CD14-positive monocyte (primary cell): ENCODE measurements around the gene SCN2B. TPM values are rescaled to one million over a fixed set of nuclear protein-coding genes. Genes with fewer than 3 reads are reported as not detected.

ENCODE experiments used
- DNase-seq, 3 donors: peaks; one replicate each; pipeline ENCODE4 v3.0.0-alpha.2; 2011 to 2022
- H2AFZ ChIP-seq: 2 replicates; pipeline ENCODE4 v1.6.0; 2012; ENCODE audit warnings: mild to moderate bottlenecking, low read depth, low read length, inconsistent platforms; ENCODE audit not compliant: insufficient read depth, poor library complexity, severe bottlenecking
- H3K27ac ChIP-seq, 2 donors: 1 replicate in 1 of 2; 2 replicates in 1 of 2; pipeline ENCODE4 v1.5.1; 2012 to 2013; ENCODE audit warnings: low read length in 2 of 2, control low read depth in 1 of 2, inconsistent platforms in 1 of 2, low read depth in 1 of 2, mild to moderate bottlenecking in 1 of 2
- H3K27me3 ChIP-seq, 2 donors: one replicate each; pipeline versions ENCODE4 v1.6.0 to v1.6.1; 2011 to 2013; ENCODE audit warnings: low read length in 2 of 2; ENCODE audit not compliant: control insufficient read depth in 2 of 2, insufficient read depth in 2 of 2
- H3K36me3 ChIP-seq, 2 donors: replicated peaks in 1 of 2; 1 replicate in 1 of 2; 2 replicates in 1 of 2; pipeline versions ENCODE4 v1.5.1 to v1.6.1; 2012 to 2013; ENCODE audit warnings: low read length in 2 of 2, control low read depth in 1 of 2, inconsistent platforms in 1 of 2, mild to moderate bottlenecking in 1 of 2; ENCODE audit not compliant: insufficient read depth in 2 of 2, control insufficient read depth in 1 of 2
- H3K4me1 ChIP-seq, 2 donors: 1 replicate in 1 of 2; 2 replicates in 1 of 2; pipeline versions ENCODE4 v1.5.1 to v1.6.1; 2012 to 2013; ENCODE audit warnings: low read length in 2 of 2, control low read depth in 1 of 2, inconsistent platforms in 1 of 2, mild to moderate bottlenecking in 1 of 2, moderate library complexity in 1 of 2; ENCODE audit not compliant: insufficient read depth in 2 of 2, control insufficient read depth in 1 of 2
- H3K4me2 ChIP-seq: replicated peaks from 2 replicates; pipeline ENCODE3; 2012; ENCODE audit warnings: low read length, moderate library complexity, mild to moderate bottlenecking; ENCODE audit not compliant: poor library complexity, severe bottlenecking; ENCODE audit errors: extremely low read depth
- H3K4me3 ChIP-seq, 3 experiments: fragments of 200-600 bp in 1 of 3; sonication (generic) in 1 of 3; replicated peaks in 1 of 3; 1 replicate in 2 of 3; 2 replicates in 1 of 3; pipeline ENCODE4 v1.5.1; 2011 to 2013; ENCODE audit warnings: low read length in 3 of 3, mild to moderate bottlenecking in 3 of 3, control low read depth in 2 of 3, low read depth in 2 of 3, inconsistent platforms in 1 of 3, moderate library complexity in 1 of 3
- H3K79me2 ChIP-seq: 2 replicates; pipeline ENCODE4 v1.6.0; 2012; ENCODE audit warnings: mild to moderate bottlenecking, control low read depth, inconsistent platforms, low read length, moderate library complexity; ENCODE audit not compliant: insufficient read depth
- H3K9ac ChIP-seq: 2 replicates; pipeline ENCODE4 v1.6.0; 2017; ENCODE audit warnings: low read length, mild to moderate bottlenecking; ENCODE audit not compliant: insufficient read depth, poor library complexity, severe bottlenecking
- H3K9me3 ChIP-seq, 2 donors: replicated peaks in 1 of 2; 1 replicate in 1 of 2; 2 replicates in 1 of 2; pipeline versions ENCODE4 v1.5.1 to v1.6.1; 2012 to 2013; ENCODE audit warnings: low read length in 2 of 2, control low read depth in 1 of 2; ENCODE audit not compliant: control insufficient read depth in 1 of 2, insufficient read depth in 1 of 2
- H4K20me1 ChIP-seq: 2 replicates; pipeline ENCODE4 v1.6.0; 2012; ENCODE audit warnings: mild to moderate bottlenecking, low read length, control low read depth, moderate library complexity; ENCODE audit not compliant: insufficient read depth
- H3K27ac Mint-ChIP-seq, 7 donors: one replicate each; pipeline ENCODE4 v1.8.0; 2020; ENCODE audit warnings: mild to moderate bottlenecking in 7 of 7, mixed read lengths in 7 of 7, moderate library complexity in 6 of 7, inconsistent platforms in 2 of 7
- H3K27me3 Mint-ChIP-seq, 3 donors: one replicate each; pipeline ENCODE4 v1.8.0; 2021 to 2022; ENCODE audit warnings: low read depth in 3 of 3, mild to moderate bottlenecking in 3 of 3, mixed read lengths in 3 of 3, moderate library complexity in 3 of 3, inconsistent platforms in 1 of 3
- H3K36me3 Mint-ChIP-seq, 2 donors: one replicate each; pipeline ENCODE4 v1.8.0; 2020; ENCODE audit warnings: mixed read lengths in 2 of 2, inconsistent platforms in 1 of 2, mild to moderate bottlenecking in 1 of 2
- H3K4me1 Mint-ChIP-seq: one replicate; pipeline ENCODE4 v1.8.0; 2020; ENCODE audit warnings: mild to moderate bottlenecking, mixed read lengths
- H3K4me3 Mint-ChIP-seq, 2 donors: one replicate each; pipeline ENCODE4 v1.8.0; 2020; ENCODE audit warnings: mild to moderate bottlenecking in 2 of 2, mixed read lengths in 2 of 2, moderate library complexity in 1 of 2
- H3K9me3 Mint-ChIP-seq, 7 donors: one replicate each; pipeline ENCODE4 v1.8.0; 2020 to 2022; ENCODE audit warnings: mixed read lengths in 7 of 7, mild to moderate bottlenecking in 6 of 7, moderate library complexity in 6 of 7, inconsistent platforms in 2 of 7
- WGBS: methylation state at CpG from one replicate; pipeline ENCODE4 v1.1.5; 2013; ENCODE audit warnings: missing lambda C conversion rate; ENCODE audit not compliant: insufficient coverage; 5-methylcytosine and 5-hydroxymethylcytosine counted together
- intact Hi-C, 2 donors: fragments of 100-400 bp; cut with micrococcal nuclease; formaldehyde crosslinking; loops; one replicate each; pipeline versions ENCODE4 v1.15.0 to v1.15.1; 2023
- polyA plus RNA-seq, 3 donors: library from polyadenylated mRNA; depleted of rRNA in 1 of 3; unstranded in 2 of 3; stranded (reverse) in 1 of 3; fragments of 300-500 nt in 2 of 3; fragments of >200 nt in 1 of 3; fragmentation: Illumina TruSeq in 2 of 3; gene quantifications; 1 replicate in 2 of 3; 2 replicates in 1 of 3; pipeline ENCODE4 v1.2.3, GENCODE V29; 2012 to 2021
- TF ChIP-seq, protein P1 (sequence below): fragments of 200-600 bp; IDR thresholded peaks from one replicate; pipeline ENCODE4 v1.8.0; 2022; ENCODE audit warnings: antibody characterized with exemption, mild to moderate bottlenecking

SCN2B gene
- polyA plus RNA-seq, 3 donors = 0.01 TPM; not detected in 2

DNA sequence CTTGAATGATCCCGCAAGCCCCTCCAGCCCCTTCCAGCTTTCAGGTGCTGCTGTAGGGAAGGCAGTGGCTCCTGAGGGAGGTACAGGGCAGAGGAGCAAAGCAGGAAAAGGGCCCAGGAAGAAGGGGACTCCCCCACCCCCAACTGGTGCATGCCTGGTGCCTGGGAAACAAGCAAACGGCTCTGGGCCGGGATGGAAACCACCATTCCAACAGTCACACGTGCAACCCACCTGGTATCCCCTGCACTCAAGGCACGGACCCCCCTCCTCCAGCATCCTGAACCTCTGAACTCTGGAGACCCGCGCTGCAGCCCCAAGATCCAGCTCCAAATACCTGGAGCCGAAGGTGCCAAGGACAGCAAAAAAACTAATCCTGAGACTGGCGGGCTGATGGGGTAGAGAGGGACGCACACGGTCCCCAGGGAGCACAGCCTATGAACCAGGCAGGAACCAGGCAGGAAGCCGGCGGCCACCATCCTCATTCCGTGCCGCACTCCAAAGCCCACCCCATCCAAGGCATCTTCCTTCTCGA is 24.4 kb downstream of the SCN2B start:
- H3K79me2 ChIP-seq = no peaks in the 10 kb centered on the region
- no peak for DNase-seq
- TF ChIP-seq, protein P1, sequence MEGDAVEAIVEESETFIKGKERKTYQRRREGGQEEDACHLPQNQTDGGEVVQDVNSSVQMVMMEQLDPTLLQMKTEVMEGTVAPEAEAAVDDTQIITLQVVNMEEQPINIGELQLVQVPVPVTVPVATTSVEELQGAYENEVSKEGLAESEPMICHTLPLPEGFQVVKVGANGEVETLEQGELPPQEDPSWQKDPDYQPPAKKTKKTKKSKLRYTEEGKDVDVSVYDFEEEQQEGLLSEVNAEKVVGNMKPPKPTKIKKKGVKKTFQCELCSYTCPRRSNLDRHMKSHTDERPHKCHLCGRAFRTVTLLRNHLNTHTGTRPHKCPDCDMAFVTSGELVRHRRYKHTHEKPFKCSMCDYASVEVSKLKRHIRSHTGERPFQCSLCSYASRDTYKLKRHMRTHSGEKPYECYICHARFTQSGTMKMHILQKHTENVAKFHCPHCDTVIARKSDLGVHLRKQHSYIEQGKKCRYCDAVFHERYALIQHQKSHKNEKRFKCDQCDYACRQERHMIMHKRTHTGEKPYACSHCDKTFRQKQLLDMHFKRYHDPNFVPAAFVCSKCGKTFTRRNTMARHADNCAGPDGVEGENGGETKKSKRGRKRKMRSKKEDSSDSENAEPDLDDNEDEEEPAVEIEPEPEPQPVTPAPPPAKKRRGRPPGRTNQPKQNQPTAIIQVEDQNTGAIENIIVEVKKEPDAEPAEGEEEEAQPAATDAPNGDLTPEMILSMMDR = no peak
- H3K9me3 Mint-ChIP-seq = peaks cover 0 to 15% (median 4%) of the 10 kb centered on the region in 7 donors
- H4K20me1 ChIP-seq = no peaks in the 10 kb centered on the region
- peaks cover 27% of the 10 kb centered on the region for H3K4me1 Mint-ChIP-seq
- peak overlapping the region in 1 of 3 experiments; percentile 71 for H3K4me3 ChIP-seq
- intact Hi-C loops = no loop called here
- WGBS = 62% methylated on average over 5 of the region's 16 CpGs
- peaks cover 18 to 28% of the 10 kb centered on the region in 2 donors for H3K4me1 ChIP-seq
- no peak overlapping the region for H3K27ac Mint-ChIP-seq
- no peaks in the 10 kb centered on the region for H3K36me3 ChIP-seq
- H3K27ac ChIP-seq = no peak overlapping the region
- peaks cover 5 to 8% of the 10 kb centered on the region in 2 donors for H3K36me3 Mint-ChIP-seq
- H3K9ac ChIP-seq = no peak overlapping the region
- peaks cover 0 to 19% of the 10 kb centered on the region in 2 donors for H3K9me3 ChIP-seq
- H3K4me2 ChIP-seq = peak overlapping the region; percentile 77
- peaks cover 58 to 67% (median 65%) of the 10 kb centered on the region in 3 donors for H3K27me3 Mint-ChIP-seq
- no peak overlapping the region for H2AFZ ChIP-seq
- peaks cover 50 to 68% of the 10 kb centered on the region in 2 donors for H3K27me3 ChIP-seq
- H3K4me3 Mint-ChIP-seq = peak overlapping the region in 1 of 2 donors; percentile 79

DNA sequence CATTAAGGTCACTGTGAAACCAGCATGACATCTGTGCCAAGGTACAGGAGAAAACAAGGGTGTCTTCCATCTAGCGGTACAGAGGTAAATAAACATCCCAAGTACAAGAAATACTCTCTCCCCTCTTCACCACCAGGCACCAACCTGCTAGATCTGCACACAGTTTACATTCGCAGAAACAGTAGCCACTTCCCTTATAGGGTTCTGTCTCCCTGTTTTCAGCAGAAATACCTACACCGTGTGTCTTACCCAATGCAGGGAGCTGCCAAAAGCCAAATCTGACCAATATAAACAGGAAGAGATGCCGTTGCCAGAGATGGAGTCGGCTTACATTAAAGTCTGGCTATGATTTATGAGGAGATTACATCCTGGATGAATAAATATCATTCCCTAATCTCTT is 25.0 kb downstream of the SCN2B start:
- Mint-ChIP-seq H3K4me3 (peak overlapping the region in 1 of 2 donors; percentile 29), H3K27me3 (peaks cover 52 to 61% (median 61%) of the 10 kb centered on the region in 3 donors), H3K36me3 (peaks cover 6 to 8% of the 10 kb centered on the region in 2 donors), H3K4me1 (peaks cover 24% of the 10 kb centered on the region), H3K27ac (no peak overlapping the region), H3K9me3 (peaks cover 0 to 15% (median 4%) of the 10 kb centered on the region in 7 donors)
- Histone ChIP-seq H3K4me2 (no peak overlapping the region), H3K4me3 (no peak overlapping the region), H2AFZ (no peak overlapping the region), H3K4me1 (peaks cover 18 to 23% of the 10 kb centered on the region in 2 donors), H3K36me3 (no peaks in the 10 kb centered on the region), H3K9ac (no peak overlapping the region), H3K9me3 (peaks cover 0 to 13% of the 10 kb centered on the region in 2 donors), H3K27ac (no peak overlapping the region), H3K27me3 (peaks cover 43 to 64% of the 10 kb centered on the region in 2 donors), H3K79me2 (no peaks in the 10 kb centered on the region), H4K20me1 (no peaks in the 10 kb centered on the region)
- TF ChIP-seq, protein P1 = no peak
- intact Hi-C loops = no loop called here
- no peak for DNase-seq
- WGBS = 67% methylated on average over 2 of the region's 5 CpGs
